ENCODE measurements around the gene CLTA. TPM values are rescaled to one million over a fixed set of nuclear protein-coding genes. Genes with fewer than 3 reads are reported as not detected.

The CLTA gene
- total and polyA plus RNA-seq, 2 donors (not counting 3 experiments of a cell fraction or from before 2014, with no cell fraction given), result 229 to 317 TPM

DNA sequence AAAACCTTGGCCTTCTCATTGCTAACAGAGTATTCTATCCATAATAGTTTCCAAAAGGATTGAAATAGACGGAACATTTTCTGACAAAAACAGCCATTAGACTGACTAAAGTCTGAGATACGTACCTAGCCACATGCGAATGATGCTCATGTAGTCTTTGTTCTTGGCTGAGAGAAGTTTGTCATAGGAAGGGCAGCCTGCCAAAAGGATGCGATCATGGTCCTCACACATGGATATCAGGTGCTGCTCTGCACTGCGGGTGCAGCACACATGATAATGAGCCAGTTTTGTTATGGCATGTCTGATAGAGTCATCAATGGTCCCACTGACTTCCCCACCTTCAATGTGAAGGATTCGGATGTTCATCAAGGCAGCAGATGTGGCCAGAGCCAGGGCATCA is 55.2 kb downstream of the CLTA start:
- intact Hi-C loops (cut with micrococcal nuclease) (no loop called here), dilution Hi-C loops (cut with MboI; ENCODE audit: extremely low pct_ligation_motif_present, low sequenced_read_pairs) (no loop called here)
- ChIA-PET POLR2A (no interaction called here), CTCF (interaction anchor here (12.8 kb wide), 1 partner anchor 82 kb away, joined by 184 read pairs; no protein-coding TSS in a partner anchor)
- Histone ChIP-seq H3K27me3 (ENCODE audit: control insufficient read depth in 2 of 2, insufficient read depth in 2 of 2, low read length in 2 of 2) (no peaks in the 10 kb centered on the region), H3K36me3 (ENCODE audit: control insufficient read depth in 2 of 2, extremely low read depth in 1 of 2, insufficient read depth in 2 of 2, low read length in 2 of 2) (peaks cover 6 to 7% of the 10 kb centered on the region in 2 experiments), H3K9me1 (replicated peaks; ENCODE audit: control insufficient read depth, extremely low read depth, insufficient read depth, low read length) (no peaks in the 10 kb centered on the region), H3K27ac (ENCODE audit: insufficient read depth, low read depth, low read length) (no peak overlapping the region), H4K20me1 (replicated peaks; ENCODE audit: control insufficient read depth, extremely low read depth, insufficient read depth, low read length) (no peaks in the 10 kb centered on the region), H3K4me3 (replicated peaks in 1 of 3; ENCODE audit: insufficient read depth in 1 of 3, low read depth in 1 of 3, low read length in 3 of 3) (no peak overlapping the region), H2AFZ (ENCODE audit: low read depth, low read length) (no peak overlapping the region), H3K79me2 (ENCODE audit: control insufficient read depth, insufficient read depth, low read length) (peaks cover 9% of the 10 kb centered on the region), H3K4me1 (ENCODE audit: control insufficient read depth, extremely low read depth, insufficient read depth, low read length) (no peaks in the 10 kb centered on the region), H3K9ac (replicated peaks; ENCODE audit: extremely low read depth, insufficient read depth, low read length) (no peak overlapping the region), H3K9me3 (replicated peaks; ENCODE audit: control insufficient read depth, insufficient read depth, low read length) (no peaks in the 10 kb centered on the region), H3K4me2 (ENCODE audit: insufficient read depth, low read length) (no peak overlapping the region)
- TF ChIP-seq EZH2 (IDR thresholded peaks at IDR 0.05; ENCODE audit: borderline replicate concordance, low read depth, low read length, severe bottlenecking) (no peak), MYC (IDR thresholded peaks at IDR 0.05; ENCODE audit: low read depth, low read length) (no peak), POLR2AphosphoS5 (IDR thresholded peaks at IDR 0.05; ENCODE audit: insufficient read depth, low read depth, low read length) (no peak), MAX (IDR thresholded peaks at IDR 0.05; ENCODE audit: insufficient read depth, insufficient read length) (no peak), GATA2 (IDR thresholded peaks at IDR 0.05; ENCODE audit: insufficient read depth, insufficient read length, low read depth, low read length) (no peak), JUN (IDR thresholded peaks at IDR 0.05; ENCODE audit: borderline replicate concordance, insufficient read depth, insufficient read length, low read depth) (no peak)
- no peak for DNase-seq (ENCODE audit: low read depth, low spot score)
- BruUV-seq (replicated peaks), result no TSS peak
- no peak for FAIRE-seq

GRCh38 chr9:36247356-36247755 is 56.6 kb downstream of the CLTA start:
- Histone ChIP-seq H3K27me3 (ENCODE audit: control insufficient read depth in 2 of 2, insufficient read depth in 2 of 2, low read length in 2 of 2) (no peaks in the 10 kb centered on the region), H2AFZ (ENCODE audit: low read depth, low read length) (no peak overlapping the region), H3K79me2 (ENCODE audit: control insufficient read depth, insufficient read depth, low read length) (peaks cover 11% of the 10 kb centered on the region), H3K4me3 (replicated peaks in 1 of 3; ENCODE audit: insufficient read depth in 1 of 3, low read depth in 1 of 3, low read length in 3 of 3) (no peak overlapping the region), H3K36me3 (ENCODE audit: control insufficient read depth in 2 of 2, extremely low read depth in 1 of 2, insufficient read depth in 2 of 2, low read length in 2 of 2) (peaks cover 6 to 7% of the 10 kb centered on the region in 2 experiments), H3K4me1 (ENCODE audit: control insufficient read depth, extremely low read depth, insufficient read depth, low read length) (no peaks in the 10 kb centered on the region), H3K9me3 (replicated peaks; ENCODE audit: control insufficient read depth, insufficient read depth, low read length) (no peaks in the 10 kb centered on the region), H3K9ac (replicated peaks; ENCODE audit: extremely low read depth, insufficient read depth, low read length) (no peak overlapping the region), H4K20me1 (replicated peaks; ENCODE audit: control insufficient read depth, extremely low read depth, insufficient read depth, low read length) (no peaks in the 10 kb centered on the region), H3K4me2 (ENCODE audit: insufficient read depth, low read length) (no peak overlapping the region), H3K9me1 (replicated peaks; ENCODE audit: control insufficient read depth, extremely low read depth, insufficient read depth, low read length) (no peaks in the 10 kb centered on the region), H3K27ac (ENCODE audit: insufficient read depth, low read depth, low read length) (no peak overlapping the region)
- intact Hi-C loops (cut with micrococcal nuclease) (no loop called here), dilution Hi-C loops (cut with MboI; ENCODE audit: extremely low pct_ligation_motif_present, low sequenced_read_pairs) (no loop called here)
- DNase-seq (ENCODE audit: low read depth, low spot score) (no peak), FAIRE-seq (no peak)
- POLR2A ChIA-PET, result no interaction called here
- BruUV-seq (replicated peaks), result no TSS peak
- TF ChIP-seq POLR2A (IDR thresholded peaks at IDR 0.05; ENCODE audit: low read depth, low read length), result no peak
- no peak for TF ChIP-seq MYC (IDR thresholded peaks at IDR 0.05; ENCODE audit: low read depth, low read length)
- TF ChIP-seq GATA2 (IDR thresholded peaks at IDR 0.05; ENCODE audit: insufficient read depth, insufficient read length, low read depth, low read length), result no peak
- no peak for TF ChIP-seq JUN (IDR thresholded peaks at IDR 0.05; ENCODE audit: borderline replicate concordance, insufficient read depth, insufficient read length, low read depth)
- TF ChIP-seq FOS (IDR thresholded peaks at IDR 0.05; ENCODE audit: borderline replicate concordance, insufficient read depth, low read length), result no peak
- TF ChIP-seq POLR2AphosphoS5 (IDR thresholded peaks at IDR 0.05; ENCODE audit: insufficient read depth, low read depth, low read length), result no peak
- TF ChIP-seq, protein P1, sequence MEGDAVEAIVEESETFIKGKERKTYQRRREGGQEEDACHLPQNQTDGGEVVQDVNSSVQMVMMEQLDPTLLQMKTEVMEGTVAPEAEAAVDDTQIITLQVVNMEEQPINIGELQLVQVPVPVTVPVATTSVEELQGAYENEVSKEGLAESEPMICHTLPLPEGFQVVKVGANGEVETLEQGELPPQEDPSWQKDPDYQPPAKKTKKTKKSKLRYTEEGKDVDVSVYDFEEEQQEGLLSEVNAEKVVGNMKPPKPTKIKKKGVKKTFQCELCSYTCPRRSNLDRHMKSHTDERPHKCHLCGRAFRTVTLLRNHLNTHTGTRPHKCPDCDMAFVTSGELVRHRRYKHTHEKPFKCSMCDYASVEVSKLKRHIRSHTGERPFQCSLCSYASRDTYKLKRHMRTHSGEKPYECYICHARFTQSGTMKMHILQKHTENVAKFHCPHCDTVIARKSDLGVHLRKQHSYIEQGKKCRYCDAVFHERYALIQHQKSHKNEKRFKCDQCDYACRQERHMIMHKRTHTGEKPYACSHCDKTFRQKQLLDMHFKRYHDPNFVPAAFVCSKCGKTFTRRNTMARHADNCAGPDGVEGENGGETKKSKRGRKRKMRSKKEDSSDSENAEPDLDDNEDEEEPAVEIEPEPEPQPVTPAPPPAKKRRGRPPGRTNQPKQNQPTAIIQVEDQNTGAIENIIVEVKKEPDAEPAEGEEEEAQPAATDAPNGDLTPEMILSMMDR (IDR thresholded peaks at IDR 0.05; ENCODE audit: extremely low read depth in 1 of 2, insufficient read depth in 1 of 2, low read depth in 1 of 2, low read length in 2 of 2), result no peak
- no peak for TF ChIP-seq MAX (IDR thresholded peaks at IDR 0.05; ENCODE audit: insufficient read depth, insufficient read length)
- no peak for TF ChIP-seq EZH2 (IDR thresholded peaks at IDR 0.05; ENCODE audit: borderline replicate concordance, low read depth, low read length, severe bottlenecking)
- CTCF ChIA-PET, result interaction anchor here (1.0 to 12.8 kb wide), 2 partner anchors 81 to 153 kb away, joined by 3 to 184 read pairs; partner anchors contain the start of gene RNF38

All from endothelial cell of umbilical vein (primary cell).